Adrenal gland (tissue), 5 donors: ENCODE results near the gene PANK1.

Experiments used
- POLR2A ChIP-seq, 2 donors: fragments of 450-650 bp; IDR thresholded peaks; one replicate each; pipeline ENCODE4 v1.6.1; 2017; ENCODE audit warnings: antibody characterized with exemption in 2 of 2, mild to moderate bottlenecking in 2 of 2, moderate library complexity in 1 of 2
- TF ChIP-seq, protein P1 (sequence below), 6 experiments: fragments of 450-650 bp in 4 of 6; fragments of 200-600 bp in 2 of 6; sonication (generic) in 1 of 6; IDR thresholded peaks; 1 replicate in 5 of 6; 2 replicates in 1 of 6; pipeline versions ENCODE4 v1.5.1 to v1.8.0; 2016 to 2021; ENCODE audit warnings: antibody characterized with exemption in 6 of 6, mild to moderate bottlenecking in 2 of 6, moderate library complexity in 1 of 6
- donor health status: DM: no; HTN: no; CAD: no.

DNA sequence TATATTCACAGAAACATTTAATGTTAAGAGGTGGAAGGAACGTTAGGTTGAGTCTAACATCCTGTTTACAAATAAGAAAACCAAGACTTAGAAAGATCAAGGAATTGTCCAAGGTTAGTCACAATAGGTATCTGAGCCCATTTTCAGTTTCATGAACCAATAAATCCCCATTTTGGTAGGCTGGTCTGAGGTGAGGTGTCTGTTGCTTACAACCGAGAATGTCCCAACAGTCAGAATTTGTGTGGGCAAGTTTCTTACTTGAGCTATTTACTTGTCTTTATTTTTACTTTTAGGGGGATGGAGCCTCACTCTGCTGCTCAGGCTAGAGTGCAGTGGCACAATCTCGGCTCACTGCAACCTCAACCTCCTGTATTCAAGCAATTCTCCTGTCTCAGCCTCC, 23.6 kb downstream of the PANK1 start:
- TF ChIP-seq, protein P1, sequence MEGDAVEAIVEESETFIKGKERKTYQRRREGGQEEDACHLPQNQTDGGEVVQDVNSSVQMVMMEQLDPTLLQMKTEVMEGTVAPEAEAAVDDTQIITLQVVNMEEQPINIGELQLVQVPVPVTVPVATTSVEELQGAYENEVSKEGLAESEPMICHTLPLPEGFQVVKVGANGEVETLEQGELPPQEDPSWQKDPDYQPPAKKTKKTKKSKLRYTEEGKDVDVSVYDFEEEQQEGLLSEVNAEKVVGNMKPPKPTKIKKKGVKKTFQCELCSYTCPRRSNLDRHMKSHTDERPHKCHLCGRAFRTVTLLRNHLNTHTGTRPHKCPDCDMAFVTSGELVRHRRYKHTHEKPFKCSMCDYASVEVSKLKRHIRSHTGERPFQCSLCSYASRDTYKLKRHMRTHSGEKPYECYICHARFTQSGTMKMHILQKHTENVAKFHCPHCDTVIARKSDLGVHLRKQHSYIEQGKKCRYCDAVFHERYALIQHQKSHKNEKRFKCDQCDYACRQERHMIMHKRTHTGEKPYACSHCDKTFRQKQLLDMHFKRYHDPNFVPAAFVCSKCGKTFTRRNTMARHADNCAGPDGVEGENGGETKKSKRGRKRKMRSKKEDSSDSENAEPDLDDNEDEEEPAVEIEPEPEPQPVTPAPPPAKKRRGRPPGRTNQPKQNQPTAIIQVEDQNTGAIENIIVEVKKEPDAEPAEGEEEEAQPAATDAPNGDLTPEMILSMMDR (IDR thresholded peaks at IDR 0.05) = no peak
- no peak for TF ChIP-seq POLR2A (IDR thresholded peaks at IDR 0.05)
